Measurements from ENCODE around the gene TPCN2. TPM values are rescaled to one million over a fixed set of nuclear protein-coding genes. Genes with fewer than 3 reads are reported as not detected.

The TPCN2 gene
- total RNA-seq, 4 donors from 2014 or later, result 16.8 to 33.8 (median 28.3) TPM

- H3K9me3 ChIP-seq, result peaks cover 0 to 13% (median 0%) of the 10 kb centered on the region in 3 donors
- H3K36me3 ChIP-seq, result peaks cover 0 to 6% of the 10 kb centered on the region in 2 donors
- ATAC-seq, result no peak
- no peaks in the 10 kb centered on the region for H3K27me3 ChIP-seq
- H3K4me1 ChIP-seq, result peaks cover 0 to 28% (median 8%) of the 10 kb centered on the region in 3 donors
- TF ChIP-seq POLR2AphosphoS5 (IDR thresholded peaks at IDR 0.05) (no peak), POLR2A (IDR thresholded peaks at IDR 0.05) (no peak)
- no peak overlapping the region for H3K27ac ChIP-seq
- no peak overlapping the region for H3K4me3 ChIP-seq
Observed at GRCh38 chr11:69162505-69162904, 113.8 kb downstream of the TPCN2 start.

DNA sequence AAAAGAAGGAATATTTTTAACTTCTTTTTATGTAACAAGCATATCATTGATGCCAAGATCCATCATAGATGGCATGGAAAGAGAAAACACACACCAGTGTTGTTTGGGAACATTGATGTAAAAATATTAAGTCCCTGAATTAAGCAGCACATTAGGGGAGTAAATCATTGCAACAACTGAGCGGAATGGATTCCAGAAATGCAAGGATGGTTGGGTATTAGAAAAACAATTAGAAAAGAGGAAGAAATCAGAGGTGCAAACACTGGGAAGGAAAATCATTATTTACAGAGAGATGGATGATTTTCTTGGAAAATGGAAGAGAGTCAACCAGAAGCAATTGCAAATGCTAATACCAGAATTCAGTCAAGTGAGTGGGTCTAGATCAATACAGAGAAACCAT is 115.1 kb downstream of the TPCN2 start:
- Histone ChIP-seq H3K36me3 (peaks cover 0 to 6% of the 10 kb centered on the region in 2 donors), H3K9me3 (peaks cover 0 to 13% (median 0%) of the 10 kb centered on the region in 3 donors), H3K4me1 (peaks cover 0 to 16% (median 8%) of the 10 kb centered on the region in 3 donors), H3K27ac (no peak overlapping the region), H3K27me3 (no peaks in the 10 kb centered on the region), H3K4me3 (no peak overlapping the region)
- ATAC-seq, result no peak
- TF ChIP-seq, protein P1, sequence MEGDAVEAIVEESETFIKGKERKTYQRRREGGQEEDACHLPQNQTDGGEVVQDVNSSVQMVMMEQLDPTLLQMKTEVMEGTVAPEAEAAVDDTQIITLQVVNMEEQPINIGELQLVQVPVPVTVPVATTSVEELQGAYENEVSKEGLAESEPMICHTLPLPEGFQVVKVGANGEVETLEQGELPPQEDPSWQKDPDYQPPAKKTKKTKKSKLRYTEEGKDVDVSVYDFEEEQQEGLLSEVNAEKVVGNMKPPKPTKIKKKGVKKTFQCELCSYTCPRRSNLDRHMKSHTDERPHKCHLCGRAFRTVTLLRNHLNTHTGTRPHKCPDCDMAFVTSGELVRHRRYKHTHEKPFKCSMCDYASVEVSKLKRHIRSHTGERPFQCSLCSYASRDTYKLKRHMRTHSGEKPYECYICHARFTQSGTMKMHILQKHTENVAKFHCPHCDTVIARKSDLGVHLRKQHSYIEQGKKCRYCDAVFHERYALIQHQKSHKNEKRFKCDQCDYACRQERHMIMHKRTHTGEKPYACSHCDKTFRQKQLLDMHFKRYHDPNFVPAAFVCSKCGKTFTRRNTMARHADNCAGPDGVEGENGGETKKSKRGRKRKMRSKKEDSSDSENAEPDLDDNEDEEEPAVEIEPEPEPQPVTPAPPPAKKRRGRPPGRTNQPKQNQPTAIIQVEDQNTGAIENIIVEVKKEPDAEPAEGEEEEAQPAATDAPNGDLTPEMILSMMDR (IDR thresholded peaks at IDR 0.05), result no peak
- TF ChIP-seq POLR2AphosphoS5 (IDR thresholded peaks at IDR 0.05) (no peak), POLR2A (IDR thresholded peaks at IDR 0.05) (no peak), EP300 (IDR thresholded peaks at IDR 0.05) (no peak)
- WGBS, 2 donors (ENCODE audit: low coverage in 1 of 2), result 100% methylated on average over 1 of the region's 1 CpG

- H3K27me3 ChIP-seq, result no peaks in the 10 kb centered on the region
- peaks cover 0 to 13% (median 0%) of the 10 kb centered on the region in 3 donors for H3K9me3 ChIP-seq
- 91% methylated on average over 4 of the region's 10 CpGs; no CpG with 5 or more reads in 1 of the 2 donors for WGBS, 2 donors (ENCODE audit: low coverage in 1 of 2)
- no peak overlapping the region for H3K4me3 ChIP-seq
- H3K36me3 ChIP-seq, result peaks cover 0 to 6% of the 10 kb centered on the region in 2 donors
- no peak for ATAC-seq
- TF ChIP-seq POLR2A (IDR thresholded peaks at IDR 0.05) (no peak), POLR2AphosphoS5 (IDR thresholded peaks at IDR 0.05) (no peak), EP300 (IDR thresholded peaks at IDR 0.05) (no peak)
- TF ChIP-seq, protein P1 (IDR thresholded peaks at IDR 0.05), result no peak
- H3K27ac ChIP-seq, result no peak overlapping the region
- peaks cover 0 to 16% (median 8%) of the 10 kb centered on the region in 3 donors for H3K4me1 ChIP-seq
Observed at GRCh38 chr11:69164824-69165223, 116.1 kb downstream of the TPCN2 start.

DNA sequence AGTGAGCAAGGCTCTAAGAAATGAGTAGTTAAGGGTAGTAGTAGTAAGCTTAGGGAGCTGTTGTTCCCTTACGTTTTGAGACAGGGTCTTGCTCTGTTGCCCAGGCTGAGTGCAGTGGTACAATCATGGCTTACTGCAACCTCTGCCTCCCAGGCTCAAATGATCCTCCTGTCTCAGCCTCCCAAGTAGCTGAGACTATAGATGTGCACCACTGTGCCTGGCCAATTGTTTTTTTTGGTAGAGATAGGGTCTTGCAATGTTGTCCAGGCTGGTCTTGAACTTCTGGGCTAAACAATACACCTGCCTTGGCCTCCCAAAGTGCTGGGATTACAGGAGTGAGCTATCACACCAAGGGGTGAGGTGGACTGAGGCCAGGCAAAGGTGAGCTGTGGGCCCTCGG is 117.0 kb downstream of the TPCN2 start:
- H3K27me3 ChIP-seq, result no peaks in the 10 kb centered on the region
- ATAC-seq, result no peak
- no peak for TF ChIP-seq POLR2A (IDR thresholded peaks at IDR 0.05)
- TF ChIP-seq EP300 (IDR thresholded peaks at IDR 0.05), result no peak
- no peak for TF ChIP-seq POLR2AphosphoS5 (IDR thresholded peaks at IDR 0.05)
- TF ChIP-seq, protein P1 (IDR thresholded peaks at IDR 0.05), result no peak
- H3K4me3 ChIP-seq, result no peak overlapping the region
- peaks cover 0 to 16% (median 8%) of the 10 kb centered on the region in 3 donors for H3K4me1 ChIP-seq
- H3K27ac ChIP-seq, result peak overlapping the region in 2 of 4 donors; percentile 66 to 77
- peaks cover 0 to 13% (median 0%) of the 10 kb centered on the region in 3 donors for H3K9me3 ChIP-seq
- whole genome bisulfite sequencing, 2 donors (ENCODE audit: low coverage in 1 of 2), result 82 to 100% methylated on average over 1 of the region's 2 CpGs
- H3K36me3 ChIP-seq, result peaks cover 0 to 1% of the 10 kb centered on the region in 2 donors

GRCh38 chr11:69166218-69167115 is 117.7 kb downstream of the TPCN2 start:
- peak; percentile 60 for ATAC-seq

More at GRCh38 chr11:69166218-69167115, 117.7 kb downstream of the TPCN2 start:
- WGBS, 2 donors (ENCODE audit: low coverage in 1 of 2), result 22 to 57% methylated on average over 4 to 15 of the region's 21 CpGs
- no peaks in the 10 kb centered on the region for H3K36me3 ChIP-seq
- peaks cover 0 to 13% (median 0%) of the 10 kb centered on the region in 3 donors for H3K9me3 ChIP-seq
- TF ChIP-seq EP300 (IDR thresholded peaks at IDR 0.05), result no peak
- TF ChIP-seq, protein P1 (IDR thresholded peaks at IDR 0.05), result peak in 2 of 4 experiments; percentile 28 to 46
- no peaks in the 10 kb centered on the region for H3K27me3 ChIP-seq
- H3K4me1 ChIP-seq, result peaks cover 0 to 16% (median 8%) of the 10 kb centered on the region in 3 donors
- H3K4me3 ChIP-seq, result peak overlapping the region in 1 of 2 donors; percentile 25
- peak overlapping the region in 3 of 4 donors; percentile 21 to 77 (median 66) for H3K27ac ChIP-seq
